AG04450 (cell line): ENCODE measurements around the gene GOSR1. TPM values are rescaled to one million over a fixed set of nuclear protein-coding genes. Genes with fewer than 3 reads are reported as not detected.
A peak's percentile ranks its signal among the peaks of the same experiment; 100 is the strongest.

Experiments
- CTCF ChIA-PET: fragments of 300-600, 350-600 bp; formaldehyde crosslinking; extraction: SDS; loops from one replicate; lab custom pipeline; 2022; ENCODE audit warnings: antibody characterized with exemption, inconsistent platforms; lab: Charles Lee
- POLR2A ChIA-PET: fragments of 350-600 bp; formaldehyde crosslinking; extraction: SDS; loops from one replicate; lab custom pipeline; 2021; ENCODE audit warnings: antibody characterized with exemption, inconsistent platforms; lab: Yijun Ruan, JAX
- DNase-seq: peaks from one replicate; pipeline ENCODE4 v3.0.0-alpha.2; 2011; ENCODE audit warnings: low read depth, low spot score
- H3K27ac ChIP-seq: one replicate; pipeline ENCODE4 v1.5.1; 2012; ENCODE audit warnings: low read depth, low read length, control low read depth
- H3K27me3 ChIP-seq: one replicate; pipeline ENCODE4 v1.6.0; 2012; ENCODE audit warnings: low read length; ENCODE audit not compliant: control insufficient read depth, insufficient read depth
- H3K4me3 ChIP-seq: 2 replicates; pipeline ENCODE4 v1.5.1; 2011; ENCODE audit warnings: mild to moderate bottlenecking, low read depth, low read length, control low read depth
- H3K9me3 ChIP-seq: 2 replicates; pipeline ENCODE4 v1.5.1; 2012; ENCODE audit warnings: low read length; ENCODE audit not compliant: control insufficient read depth, insufficient read depth
- polyA plus RNA-seq: library from polyadenylated mRNA; depleted of rRNA; stranded (reverse); fragments of >200 nt; gene quantifications from 2 replicates; pipeline ENCODE4 v1.2.3, GENCODE V29; 2011
- TF ChIP-seq, protein P1 (sequence below): IDR thresholded peaks from 2 replicates; pipeline ENCODE4 v1.5.1; 2011; ENCODE audit warnings: low read depth, low read length, control low read depth, inconsistent platforms

Gene GOSR1
- polyA plus RNA-seq, 1 experiment = 28.5 TPM

DNA sequence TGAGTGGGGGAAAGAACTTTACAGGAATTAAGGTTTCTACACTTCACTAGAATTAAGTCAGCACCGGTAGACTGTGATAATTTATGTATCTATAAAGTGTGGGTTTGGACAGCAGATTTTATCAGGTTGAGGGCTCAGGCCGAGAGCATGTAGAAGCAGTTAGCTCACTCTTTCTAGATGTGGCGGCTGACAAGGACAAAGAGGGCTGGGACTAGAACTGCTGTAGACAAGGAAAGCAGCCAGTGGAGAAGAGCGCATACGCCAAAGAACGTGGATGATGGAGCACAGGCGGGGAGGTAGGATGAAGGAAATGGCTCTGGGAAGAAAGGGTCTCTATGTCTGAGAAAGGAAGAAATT, 504 bp upstream of the GOSR1 start:
- Histone ChIP-seq H3K27me3 (no peaks in the 10 kb centered on the region), H3K27ac (no peak overlapping the region), H3K4me3 (peak overlapping the region; percentile 75), H3K9me3 (peaks cover 3% of the 10 kb centered on the region; the same call in 1 of the 2 replicates)
- TF ChIP-seq, protein P1, sequence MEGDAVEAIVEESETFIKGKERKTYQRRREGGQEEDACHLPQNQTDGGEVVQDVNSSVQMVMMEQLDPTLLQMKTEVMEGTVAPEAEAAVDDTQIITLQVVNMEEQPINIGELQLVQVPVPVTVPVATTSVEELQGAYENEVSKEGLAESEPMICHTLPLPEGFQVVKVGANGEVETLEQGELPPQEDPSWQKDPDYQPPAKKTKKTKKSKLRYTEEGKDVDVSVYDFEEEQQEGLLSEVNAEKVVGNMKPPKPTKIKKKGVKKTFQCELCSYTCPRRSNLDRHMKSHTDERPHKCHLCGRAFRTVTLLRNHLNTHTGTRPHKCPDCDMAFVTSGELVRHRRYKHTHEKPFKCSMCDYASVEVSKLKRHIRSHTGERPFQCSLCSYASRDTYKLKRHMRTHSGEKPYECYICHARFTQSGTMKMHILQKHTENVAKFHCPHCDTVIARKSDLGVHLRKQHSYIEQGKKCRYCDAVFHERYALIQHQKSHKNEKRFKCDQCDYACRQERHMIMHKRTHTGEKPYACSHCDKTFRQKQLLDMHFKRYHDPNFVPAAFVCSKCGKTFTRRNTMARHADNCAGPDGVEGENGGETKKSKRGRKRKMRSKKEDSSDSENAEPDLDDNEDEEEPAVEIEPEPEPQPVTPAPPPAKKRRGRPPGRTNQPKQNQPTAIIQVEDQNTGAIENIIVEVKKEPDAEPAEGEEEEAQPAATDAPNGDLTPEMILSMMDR = no peak
- ChIA-PET POLR2A (interaction anchor here (0.9 to 1.4 kb wide), 3 partner anchors 17 to 185 kb away, joined by 3 to 4 read pairs (median 3); partner anchors contain the start of gene BLMH), CTCF (interaction anchor here (0.6 to 2.3 kb wide), 31 partner anchors 8 to 371 kb away, joined by 3 to 28 read pairs (median 4); partner anchors contain the start of gene CRLF3)
- no peak for DNase-seq

DNA sequence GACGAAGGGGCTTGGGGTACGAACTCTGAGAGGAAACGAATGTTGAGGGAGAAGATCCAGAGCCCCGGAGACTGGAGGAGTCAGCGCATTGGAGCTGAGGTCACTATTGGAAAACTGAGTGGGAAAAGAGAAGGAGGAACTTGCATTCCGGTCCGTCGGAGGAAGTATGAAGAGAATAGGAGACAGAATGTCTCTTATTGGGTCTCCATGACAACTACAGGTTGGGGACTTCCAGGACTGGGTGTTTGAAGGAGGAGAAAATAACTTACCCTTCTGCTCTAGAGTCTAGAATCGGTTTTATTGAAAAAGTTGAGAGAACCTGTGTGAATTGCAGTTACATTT, 537 bp downstream of the GOSR1 start:
- H3K4me3 ChIP-seq = peak overlapping the region; percentile 75
- no peaks in the 10 kb centered on the region for H3K27me3 ChIP-seq
- H3K9me3 ChIP-seq = peaks cover 3% of the 10 kb centered on the region; the same call in 1 of the 2 replicates
- peak overlapping the region; percentile 74 for H3K27ac ChIP-seq
- no peak for DNase-seq
- TF ChIP-seq, protein P1 = no peak
- ChIA-PET POLR2A (interaction anchor here (0.6 to 0.9 kb wide), 3 partner anchors 76 to 186 kb away, joined by 3 to 8 read pairs (median 3); partner anchors contain the start of gene BLMH), CTCF (interaction anchor here (0.6 to 2.3 kb wide), 10 partner anchors 11 to 903 kb away, joined by 3 to 12 read pairs (median 5); no protein-coding TSS in a partner anchor)

DNA sequence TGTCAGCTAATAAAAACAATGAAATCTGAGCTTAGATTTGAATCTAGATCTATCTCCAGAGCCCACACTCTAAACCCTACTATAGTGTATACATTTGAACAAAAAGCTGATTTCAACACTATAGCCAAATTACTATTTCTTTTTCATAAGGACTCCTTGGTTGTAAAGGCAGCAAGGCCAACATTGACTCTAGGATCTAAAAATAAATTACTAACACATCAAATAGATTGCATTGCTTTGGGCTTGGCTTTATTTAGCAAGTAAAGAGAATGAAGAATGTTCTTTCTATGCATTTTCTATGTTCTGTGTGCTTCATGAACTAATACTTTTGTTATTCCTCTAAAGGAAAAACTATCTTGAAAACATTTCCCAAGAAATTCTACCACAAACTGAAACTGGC, 5.3 kb downstream of the GOSR1 start:
- Histone ChIP-seq H3K27ac (no peak overlapping the region), H3K4me3 (no peak overlapping the region), H3K27me3 (no peaks in the 10 kb centered on the region), H3K9me3 (peaks cover under 1% of the 10 kb centered on the region; the same call in 1 of the 2 replicates)
- CTCF ChIA-PET = interaction anchor here (0.7 kb wide), 1 partner anchor 389 kb away, joined by 3 read pairs; no protein-coding TSS in a partner anchor
- DNase-seq = no peak
- POLR2A ChIA-PET = no interaction called here
- TF ChIP-seq, protein P1 = no peak

DNA sequence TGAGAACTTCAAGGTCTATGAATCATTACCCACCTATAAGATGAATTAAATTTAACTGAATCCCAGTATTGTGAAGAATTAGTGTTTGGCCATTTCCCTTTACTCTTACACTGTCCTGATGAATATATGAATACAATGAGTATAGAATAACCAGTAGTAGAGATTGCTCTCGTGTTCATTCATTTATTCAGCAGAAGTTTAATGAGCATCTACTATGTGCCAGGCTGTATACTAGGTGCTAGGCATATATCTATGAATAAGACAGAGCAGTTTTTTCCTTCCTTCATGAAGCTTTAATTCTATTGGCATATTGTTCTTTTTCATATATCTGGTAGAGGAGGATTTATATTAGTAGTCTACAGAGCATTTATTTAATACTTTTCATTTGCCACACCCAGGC, 6.0 kb downstream of the GOSR1 start:
- CTCF ChIA-PET = no interaction called here
- TF ChIP-seq, protein P1 = no peak
- Histone ChIP-seq H3K27ac (no peak overlapping the region), H3K9me3 (no peaks in the 10 kb centered on the region), H3K27me3 (no peaks in the 10 kb centered on the region), H3K4me3 (no peak overlapping the region)
- no peak for DNase-seq
- POLR2A ChIA-PET = no interaction called here

DNA sequence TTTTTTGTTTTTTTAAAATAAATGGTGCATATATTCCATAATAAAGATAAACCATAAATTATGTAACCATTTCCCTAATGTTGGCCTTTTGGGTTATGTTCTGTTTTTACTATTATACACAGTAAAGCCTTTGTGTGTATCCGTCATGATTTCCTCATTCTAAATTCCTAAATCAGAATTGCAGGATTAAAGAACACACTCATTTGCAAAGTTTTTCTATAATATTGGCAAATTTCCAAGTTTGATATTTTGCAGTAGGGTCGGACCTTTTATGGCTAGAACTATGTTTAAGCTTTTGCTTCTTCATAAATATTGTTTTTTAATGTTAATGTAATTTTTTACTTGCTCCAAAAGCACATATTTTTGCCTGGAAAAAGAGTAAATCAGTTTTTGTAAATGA, 16.6 kb downstream of the GOSR1 start:
- no peak for DNase-seq
- ChIA-PET POLR2A (interaction anchor here (0.6 to 0.9 kb wide), 3 partner anchors 17 to 280 kb away, joined by 3 to 11 read pairs (median 4); no protein-coding TSS in a partner anchor), CTCF (interaction anchor here (1.0 kb wide), 1 partner anchor 17 kb away, joined by 3 read pairs; the partner anchor contains the start of gene GOSR1)
- Histone ChIP-seq H3K9me3 (no peaks in the 10 kb centered on the region), H3K27ac (no peak overlapping the region), H3K27me3 (no peaks in the 10 kb centered on the region), H3K4me3 (no peak overlapping the region)
- TF ChIP-seq, protein P1 = no peak
